Endothelial cell of umbilical vein (primary cell): ENCODE results near the gene ATXN3. TPM values are rescaled to one million over a fixed set of nuclear protein-coding genes. Genes with fewer than 3 reads are reported as not detected.

Experiments used
- BruUV-seq: library from RNA; stranded (reverse); fragments of 400-500 nt; replicated peaks from 2 replicates; lab custom pipeline; 2021; lab: Mats Ljungman, UMichigan
- CTCF ChIA-PET: fragments of 300-600, 350-600 bp; sonication (Branson Sonifier 250); formaldehyde crosslinking; loops from one replicate; lab custom pipeline; 2021; ENCODE audit warnings: antibody characterized with exemption, inconsistent platforms; lab: Charles Lee
- POLR2A ChIA-PET: fragments of 300-600, 350-600 bp; sonication (Branson Sonifier 250); formaldehyde crosslinking; loops from one replicate; lab custom pipeline; 2021; ENCODE audit warnings: antibody characterized with exemption, inconsistent platforms; lab: Charles Lee
- DNase-seq: peaks from one replicate; pipeline ENCODE4 v3.0.0-alpha.2; 2011; ENCODE audit warnings: low read depth, low spot score
- FAIRE-seq: peaks from 2 replicates; lab custom pipeline; 2011; peaks lifted over from hg19 to GRCh38; lab: Jason Lieb, UNC
- H2AFZ ChIP-seq: 2 replicates; pipeline ENCODE4 v1.6.0; 2012; ENCODE audit warnings: low read depth, low read length, control low read depth, inconsistent platforms
- H3K27ac ChIP-seq: 2 replicates; pipeline ENCODE4 v1.5.1; 2011; ENCODE audit warnings: low read depth, mild to moderate bottlenecking, control low read depth, low read length, moderate library complexity; ENCODE audit not compliant: insufficient read depth
- H3K27me3 ChIP-seq, 2 experiments: 2 replicates each; pipeline versions ENCODE4 v1.6.0 to v1.6.1; 2011; ENCODE audit warnings: low read length in 2 of 2, mixed read lengths in 1 of 2; ENCODE audit not compliant: control insufficient read depth in 2 of 2, insufficient read depth in 2 of 2
- H3K36me3 ChIP-seq, 2 experiments: 2 replicates in 1 of 2; 3 replicates in 1 of 2; pipeline ENCODE4 v1.5.1; 2011; ENCODE audit warnings: low read length in 2 of 2, mild to moderate bottlenecking in 1 of 2, moderate library complexity in 1 of 2; ENCODE audit not compliant: control insufficient read depth in 2 of 2, insufficient read depth in 2 of 2; ENCODE audit errors: extremely low read depth in 1 of 2
- H3K4me1 ChIP-seq: 3 replicates; pipeline ENCODE4 v1.5.1; 2011; ENCODE audit warnings: mild to moderate bottlenecking, low read length; ENCODE audit not compliant: control insufficient read depth, insufficient read depth; ENCODE audit errors: extremely low read depth
- H3K4me2 ChIP-seq: 2 replicates; pipeline ENCODE4 v1.6.1; 2011; ENCODE audit warnings: low read length, control low read depth, mixed read lengths; ENCODE audit not compliant: insufficient read depth
- H3K4me3 ChIP-seq, 3 experiments: fragments of 200-600 bp in 1 of 3; sonication (generic), shearing (Covaris generic) in 1 of 3; replicated peaks in 1 of 3; 2 replicates each; pipeline ENCODE4 v1.5.1; 2011 to 2016; ENCODE audit warnings: control low read depth in 3 of 3, low read length in 3 of 3, mild to moderate bottlenecking in 2 of 3, inconsistent platforms in 1 of 3, low read depth in 1 of 3, moderate library complexity in 1 of 3; ENCODE audit not compliant: insufficient read depth in 1 of 3
- H3K79me2 ChIP-seq: 2 replicates; pipeline ENCODE4 v1.6.0; 2012; ENCODE audit warnings: low read length, inconsistent platforms; ENCODE audit not compliant: control insufficient read depth, insufficient read depth
- H3K9ac ChIP-seq: replicated peaks from 2 replicates; pipeline ENCODE3; 2011; ENCODE audit warnings: low read length, control low read depth; ENCODE audit not compliant: insufficient read depth; ENCODE audit errors: extremely low read depth
- H3K9me1 ChIP-seq: replicated peaks from 3 replicates; pipeline ENCODE4 v1.6.0; 2011; ENCODE audit warnings: mild to moderate bottlenecking, low read length; ENCODE audit not compliant: control insufficient read depth, insufficient read depth; ENCODE audit errors: extremely low read depth
- H3K9me3 ChIP-seq: replicated peaks from 2 replicates; pipeline ENCODE4 v1.5.1; 2012; ENCODE audit warnings: low read length, inconsistent platforms; ENCODE audit not compliant: control insufficient read depth, insufficient read depth
- H4K20me1 ChIP-seq: replicated peaks from 2 replicates; pipeline ENCODE3; 2011; ENCODE audit warnings: mild to moderate bottlenecking, low read length; ENCODE audit not compliant: control insufficient read depth, insufficient read depth; ENCODE audit errors: extremely low read depth
- EZH2 ChIP-seq: IDR thresholded peaks from 2 replicates; pipeline ENCODE4 v1.6.1; 2012; ENCODE audit warnings: borderline replicate concordance, low read depth, mild to moderate bottlenecking, moderate library complexity, low read length, inconsistent platforms; ENCODE audit not compliant: severe bottlenecking
- FOS ChIP-seq: IDR thresholded peaks from 2 replicates; pipeline ENCODE4 v1.6.1; 2011; ENCODE audit warnings: mild to moderate bottlenecking, low read length, moderate library complexity, borderline replicate concordance; ENCODE audit not compliant: insufficient read depth
- GATA2 ChIP-seq: IDR thresholded peaks from 2 replicates; pipeline ENCODE4 v1.7.0; 2011; ENCODE audit warnings: low read depth, mild to moderate bottlenecking, moderate library complexity, mixed read lengths, low read length; ENCODE audit not compliant: insufficient read length, insufficient read depth
- JUN ChIP-seq: IDR thresholded peaks from 2 replicates; pipeline ENCODE4 v1.6.1; 2011; ENCODE audit warnings: borderline replicate concordance, low read depth; ENCODE audit not compliant: insufficient read length, insufficient read depth
- MYC ChIP-seq: IDR thresholded peaks from one replicate; pipeline ENCODE4 v1.6.1; 2011; ENCODE audit warnings: mild to moderate bottlenecking, low read depth, low read length
- POLR2A ChIP-seq: IDR thresholded peaks from 2 replicates; pipeline ENCODE4 v1.6.1; 2012; ENCODE audit warnings: low read depth, mild to moderate bottlenecking, control low read depth, low read length
- POLR2AphosphoS5 ChIP-seq: IDR thresholded peaks from 2 replicates; pipeline ENCODE4 v1.6.1; 2012; ENCODE audit warnings: low read depth, mild to moderate bottlenecking, control low read depth, low read length, moderate library complexity; ENCODE audit not compliant: insufficient read depth
- dilution Hi-C: fragments of 300-500 bp; cut with MboI; formaldehyde crosslinking; loops from one replicate; pipeline ENCODE4 v1.15.0; 2019; ENCODE audit warnings: low sequenced_read_pairs; ENCODE audit not compliant: extremely low pct_ligation_motif_present
- intact Hi-C: fragments of 100-400 bp; cut with micrococcal nuclease; formaldehyde crosslinking; loops from one replicate; pipeline ENCODE4 v1.10.0; 2022
- polyA plus RNA-seq, 4 experiments: library from polyadenylated mRNA; depleted of rRNA in 3 of 4; stranded (reverse) in 3 of 4; unstranded in 1 of 4; fragments of >200 nt; gene quantifications; 2 replicates each; pipeline versions ENCODE4 v1.2.1 to v1.2.3, GENCODE V29; 2011 to 2012; ENCODE audit warnings: missing spikeins in 1 of 4
- total RNA-seq: library from RNA; stranded (reverse); gene quantifications from 2 replicates; pipeline ENCODE4 v1.2.3, GENCODE V29; 2021
- TF ChIP-seq, protein P1 (sequence below), 2 donors: IDR thresholded peaks; 1 replicate in 1 of 2; 2 replicates in 1 of 2; pipeline ENCODE4 v1.5.1; 2011; ENCODE audit warnings: low read length in 2 of 2, mild to moderate bottlenecking in 2 of 2, moderate library complexity in 2 of 2, control low read depth in 1 of 2, inconsistent platforms in 1 of 2, low read depth in 1 of 2; ENCODE audit not compliant: insufficient read depth in 1 of 2; ENCODE audit errors: extremely low read depth in 1 of 2
- TF ChIP-seq, protein P2 (sequence below): IDR thresholded peaks from 2 replicates; pipeline ENCODE4 v1.6.1; 2011; ENCODE audit not compliant: insufficient read depth, insufficient read length

The ATXN3 gene
- total and polyA plus RNA-seq, 2 donors (not counting 3 experiments of a cell fraction or from before 2014, with no cell fraction given), result 7.9 to 30.2 TPM

DNA sequence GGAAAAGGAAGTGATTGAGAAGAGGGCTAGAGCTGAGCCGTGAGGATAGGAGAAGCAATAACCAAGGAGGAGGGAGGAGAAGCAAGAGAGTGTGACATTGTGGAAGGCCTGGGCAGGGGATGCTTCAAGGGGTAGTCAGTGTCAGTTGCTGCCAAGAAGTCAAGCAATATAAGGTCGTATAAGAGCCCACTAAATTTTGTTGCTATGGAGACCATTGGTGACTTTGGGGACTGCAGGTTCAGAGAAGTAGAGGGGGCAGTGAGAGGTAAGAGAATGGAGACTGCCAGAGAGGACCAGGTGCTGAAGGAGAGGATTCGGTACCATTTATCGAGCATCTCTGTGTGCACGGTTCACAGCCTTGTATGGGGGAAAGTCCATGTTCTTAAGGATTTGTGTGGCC is 3.1 kb upstream of the ATXN3 start:
- no peaks in the 10 kb centered on the region for H3K36me3 ChIP-seq
- dilution Hi-C loops, result no loop called here
- POLR2A ChIA-PET, result no interaction called here
- CTCF ChIA-PET, result interaction anchor here (4.0 kb wide), 1 partner anchor 12 kb away, joined by 145 read pairs; the partner anchor contains the start of genes CPSF2 and NDUFB1
- no peak for TF ChIP-seq MYC
- no peak for TF ChIP-seq POLR2A
- no peak for TF ChIP-seq POLR2AphosphoS5
- no peak for TF ChIP-seq GATA2
- peaks cover 5% of the 10 kb centered on the region for H3K79me2 ChIP-seq
- H4K20me1 ChIP-seq, result no peaks in the 10 kb centered on the region
- H3K27me3 ChIP-seq, result peaks cover 0 to 1% of the 10 kb centered on the region in 2 experiments
- DNase-seq (no peak), FAIRE-seq (no peak)
- no peak overlapping the region for H3K4me3 ChIP-seq
- no peak overlapping the region for H2AFZ ChIP-seq
- H3K4me1 ChIP-seq, result peaks cover 5% of the 10 kb centered on the region
- no peak overlapping the region for H3K4me2 ChIP-seq
- H3K27ac ChIP-seq, result no peak overlapping the region
- no TSS peak for BruUV-seq
- intact Hi-C loops, result loop anchor here (5.0 to 10.0 kb wide), 3 partner anchors 127 to 1075 kb away; partner anchors contain the start of genes FBLN5, LYSET and MOAP1
- no peaks in the 10 kb centered on the region for H3K9me1 ChIP-seq
- no peaks in the 10 kb centered on the region for H3K9me3 ChIP-seq
- H3K9ac ChIP-seq, result no peak overlapping the region

DNA sequence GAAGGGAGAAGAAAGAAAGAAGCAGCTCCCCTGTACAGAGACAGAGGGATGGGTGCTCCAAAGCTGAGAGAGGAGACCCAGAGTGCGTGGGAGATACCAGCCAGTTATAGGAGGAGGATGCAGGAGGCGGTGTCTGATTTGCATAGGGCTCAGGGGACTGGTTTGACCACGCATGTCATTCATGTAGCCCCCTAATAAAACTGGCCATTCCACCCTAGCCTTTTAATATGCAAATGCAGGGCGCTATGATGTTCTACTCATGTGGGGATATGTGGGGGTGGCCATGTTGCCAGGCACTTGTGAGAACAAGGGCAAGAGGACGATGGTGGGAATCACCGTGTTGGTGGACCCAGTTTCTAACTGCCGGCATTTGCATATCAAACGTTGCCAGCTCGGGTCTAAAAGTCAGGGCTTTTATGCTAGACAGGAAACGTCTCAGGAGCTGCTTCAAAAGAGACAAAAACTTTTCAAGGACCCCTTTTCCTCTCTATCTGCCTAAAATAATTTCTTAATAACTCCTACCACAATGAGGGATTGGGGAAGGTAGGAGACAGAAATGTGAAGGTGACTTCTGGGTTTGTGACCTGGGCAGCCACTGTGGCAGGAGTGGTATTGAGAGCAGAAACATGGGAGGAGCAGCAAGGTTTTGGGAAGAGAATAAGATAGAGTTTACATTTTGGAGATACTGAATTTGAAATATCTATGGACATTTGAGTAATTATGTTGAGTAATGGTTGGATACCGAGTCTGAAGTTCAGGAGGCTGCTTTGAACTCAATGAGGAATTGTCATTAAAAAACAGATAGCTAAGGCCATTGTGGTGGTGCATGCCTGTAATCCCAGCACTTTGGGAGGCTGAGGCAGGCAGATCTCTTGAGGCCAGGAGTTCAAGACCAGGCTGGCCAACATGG is 2.2 kb upstream of the ATXN3 start:
- CTCF ChIA-PET, result interaction anchor here (4.0 kb wide), 1 partner anchor 13 kb away, joined by 145 read pairs; the partner anchor contains the start of genes CPSF2 and NDUFB1
- Histone ChIP-seq H3K4me2 (no peak overlapping the region), H3K27me3 (peaks cover 0 to 1% of the 10 kb centered on the region in 2 experiments), H2AFZ (peak overlapping the region; percentile 36), H3K36me3 (no peaks in the 10 kb centered on the region), H3K4me3 (no peak overlapping the region), H3K79me2 (peaks cover 7% of the 10 kb centered on the region), H3K4me1 (peaks cover 5% of the 10 kb centered on the region), H3K9ac (no peak overlapping the region), H3K9me1 (no peaks in the 10 kb centered on the region), H3K9me3 (no peaks in the 10 kb centered on the region), H3K27ac (no peak overlapping the region), H4K20me1 (no peaks in the 10 kb centered on the region)
- POLR2A ChIA-PET, result no interaction called here
- FAIRE-seq, result no peak
- intact Hi-C loops (loop anchor here (5.0 to 10.0 kb wide), 3 partner anchors 126 to 1076 kb away; partner anchors contain the start of genes FBLN5, LYSET and MOAP1), dilution Hi-C loops (no loop called here)
- TF ChIP-seq POLR2A (no peak), GATA2 (no peak), MYC (no peak), FOS (no peak), JUN (no peak), POLR2AphosphoS5 (no peak), EZH2 (no peak)
- TF ChIP-seq, protein P1, sequence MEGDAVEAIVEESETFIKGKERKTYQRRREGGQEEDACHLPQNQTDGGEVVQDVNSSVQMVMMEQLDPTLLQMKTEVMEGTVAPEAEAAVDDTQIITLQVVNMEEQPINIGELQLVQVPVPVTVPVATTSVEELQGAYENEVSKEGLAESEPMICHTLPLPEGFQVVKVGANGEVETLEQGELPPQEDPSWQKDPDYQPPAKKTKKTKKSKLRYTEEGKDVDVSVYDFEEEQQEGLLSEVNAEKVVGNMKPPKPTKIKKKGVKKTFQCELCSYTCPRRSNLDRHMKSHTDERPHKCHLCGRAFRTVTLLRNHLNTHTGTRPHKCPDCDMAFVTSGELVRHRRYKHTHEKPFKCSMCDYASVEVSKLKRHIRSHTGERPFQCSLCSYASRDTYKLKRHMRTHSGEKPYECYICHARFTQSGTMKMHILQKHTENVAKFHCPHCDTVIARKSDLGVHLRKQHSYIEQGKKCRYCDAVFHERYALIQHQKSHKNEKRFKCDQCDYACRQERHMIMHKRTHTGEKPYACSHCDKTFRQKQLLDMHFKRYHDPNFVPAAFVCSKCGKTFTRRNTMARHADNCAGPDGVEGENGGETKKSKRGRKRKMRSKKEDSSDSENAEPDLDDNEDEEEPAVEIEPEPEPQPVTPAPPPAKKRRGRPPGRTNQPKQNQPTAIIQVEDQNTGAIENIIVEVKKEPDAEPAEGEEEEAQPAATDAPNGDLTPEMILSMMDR (IDR thresholded peaks at IDR 0.05; ENCODE audit: extremely low read depth in 1 of 2, insufficient read depth in 1 of 2, low read depth in 1 of 2, low read length in 2 of 2), result no peak
- TF ChIP-seq, protein P2, sequence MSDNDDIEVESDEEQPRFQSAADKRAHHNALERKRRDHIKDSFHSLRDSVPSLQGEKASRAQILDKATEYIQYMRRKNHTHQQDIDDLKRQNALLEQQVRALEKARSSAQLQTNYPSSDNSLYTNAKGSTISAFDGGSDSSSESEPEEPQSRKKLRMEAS, result no peak
- DNase-seq, result no peak
- BruUV-seq, result no TSS peak
